Activated CD4-positive, alpha-beta memory T cell treated with anti-CD3 and anti-CD28 coated beads, Interleukin-2, amount 10 ng/mL, durations not matched to agents 7 days and 5 days (primary cell): ENCODE results near the gene ZFAND3. TPM values are rescaled to one million over a fixed set of nuclear protein-coding genes. Genes with fewer than 3 reads are reported as not detected.

ENCODE experiments used
- CTCF ChIA-PET: fragments of 350-600 bp; sonication (Branson Sonifier 250); formaldehyde crosslinking; loops from one replicate; lab custom pipeline; 2021; ENCODE audit warnings: antibody characterized with exemption, inconsistent platforms; lab: Charles Lee
- POLR2A ChIA-PET: fragments of 350-600 bp; sonication (Branson Sonifier 250); formaldehyde crosslinking; loops from one replicate; lab custom pipeline; 2021; ENCODE audit warnings: antibody characterized with exemption; lab: Charles Lee
- DNase-seq: peaks from one replicate; pipeline ENCODE4 v3.0.0-alpha.2; 2020
- H3K27ac Mint-ChIP-seq: one replicate; pipeline ENCODE4 v1.8.0; 2021; ENCODE audit warnings: mild to moderate bottlenecking, mixed read lengths
- H3K27me3 Mint-ChIP-seq: one replicate; pipeline ENCODE4 v1.8.0; 2021; ENCODE audit warnings: mixed read lengths
- H3K36me3 Mint-ChIP-seq: one replicate; pipeline ENCODE4 v1.8.0; 2021; ENCODE audit warnings: low read depth, mixed read lengths
- H3K4me1 Mint-ChIP-seq: one replicate; pipeline ENCODE4 v1.8.0; 2021; ENCODE audit warnings: mixed read lengths
- H3K4me3 Mint-ChIP-seq: one replicate; pipeline ENCODE4 v1.8.0; 2021; ENCODE audit warnings: mild to moderate bottlenecking, mixed read lengths
- H3K9me3 Mint-ChIP-seq: one replicate; pipeline ENCODE4 v1.8.0; 2021; ENCODE audit warnings: mixed read lengths
- total RNA-seq, 2 experiments: library from RNA; stranded (reverse); gene quantifications; one replicate each; pipeline ENCODE4 v1.2.3, GENCODE V29; 2021

Gene ZFAND3
- total RNA-seq, 2 experiments from 2014 or later, result 35.2 to 38.2 TPM

- Mint-ChIP-seq H3K9me3 (no peaks in the 10 kb centered on the region), H3K4me1 (no peaks in the 10 kb centered on the region), H3K27me3 (no peaks in the 10 kb centered on the region), H3K36me3 (peaks cover 19% of the 10 kb centered on the region), H3K27ac (no peak overlapping the region), H3K4me3 (no peak overlapping the region)
- CTCF ChIA-PET, result no interaction called here
- POLR2A ChIA-PET, result no interaction called here
- no peak for DNase-seq
Measured at GRCh38 chr6:38085031-38085430, 265.5 kb downstream of the ZFAND3 start.

GRCh38 chr6:38086346-38086745 lies 266.8 kb downstream of the ZFAND3 start:
- H3K27ac Mint-ChIP-seq, result no peak overlapping the region
- no peak for DNase-seq
- peaks cover 19% of the 10 kb centered on the region for H3K36me3 Mint-ChIP-seq
- H3K4me1 Mint-ChIP-seq, result no peaks in the 10 kb centered on the region
- no peaks in the 10 kb centered on the region for H3K27me3 Mint-ChIP-seq
- POLR2A ChIA-PET, result no interaction called here
- H3K9me3 Mint-ChIP-seq, result no peaks in the 10 kb centered on the region
- no peak overlapping the region for H3K4me3 Mint-ChIP-seq
- CTCF ChIA-PET, result no interaction called here

- Mint-ChIP-seq H3K27me3 (no peaks in the 10 kb centered on the region), H3K36me3 (peaks cover 19% of the 10 kb centered on the region), H3K4me3 (no peak overlapping the region), H3K9me3 (no peaks in the 10 kb centered on the region), H3K27ac (no peak overlapping the region), H3K4me1 (no peaks in the 10 kb centered on the region)
- POLR2A ChIA-PET, result no interaction called here
- CTCF ChIA-PET, result no interaction called here
- DNase-seq, result no peak
Measured at GRCh38 chr6:38088010-38088409, 268.5 kb downstream of the ZFAND3 start.

GRCh38 chr6:38088829-38089228 lies 269.3 kb downstream of the ZFAND3 start:
- no peak for DNase-seq
- CTCF ChIA-PET, result no interaction called here
- Mint-ChIP-seq H3K27me3 (no peaks in the 10 kb centered on the region), H3K36me3 (peaks cover 19% of the 10 kb centered on the region), H3K4me3 (no peak overlapping the region), H3K9me3 (no peaks in the 10 kb centered on the region), H3K4me1 (no peaks in the 10 kb centered on the region), H3K27ac (no peak overlapping the region)
- POLR2A ChIA-PET, result interaction anchor here (1.5 kb wide), 1 partner anchor 10 kb away, joined by 3 read pairs; no protein-coding TSS in a partner anchor

GRCh38 chr6:38091613-38092012 lies 272.1 kb downstream of the ZFAND3 start:
- Mint-ChIP-seq H3K9me3 (no peaks in the 10 kb centered on the region), H3K4me3 (no peak overlapping the region), H3K27ac (no peak overlapping the region), H3K36me3 (peaks cover 4% of the 10 kb centered on the region), H3K4me1 (no peaks in the 10 kb centered on the region), H3K27me3 (no peaks in the 10 kb centered on the region)
- ChIA-PET POLR2A (no interaction called here), CTCF (no interaction called here)
- no peak for DNase-seq

- Mint-ChIP-seq H3K27me3 (no peaks in the 10 kb centered on the region), H3K4me3 (no peak overlapping the region), H3K27ac (no peak overlapping the region), H3K36me3 (no peaks in the 10 kb centered on the region), H3K9me3 (no peaks in the 10 kb centered on the region), H3K4me1 (no peaks in the 10 kb centered on the region)
- no peak for DNase-seq
- ChIA-PET POLR2A (no interaction called here), CTCF (no interaction called here)
Measured at GRCh38 chr6:38092465-38092864, 272.9 kb downstream of the ZFAND3 start.

- DNase-seq, result no peak
- CTCF ChIA-PET, result no interaction called here
- Mint-ChIP-seq H3K4me3 (no peak overlapping the region), H3K9me3 (no peaks in the 10 kb centered on the region), H3K27me3 (no peaks in the 10 kb centered on the region), H3K27ac (no peak overlapping the region), H3K36me3 (no peaks in the 10 kb centered on the region), H3K4me1 (no peaks in the 10 kb centered on the region)
- POLR2A ChIA-PET, result no interaction called here
Measured at GRCh38 chr6:38092964-38093363, 273.4 kb downstream of the ZFAND3 start.

GRCh38 chr6:38095054-38095453 lies 275.5 kb downstream of the ZFAND3 start:
- Mint-ChIP-seq H3K9me3 (no peaks in the 10 kb centered on the region), H3K27ac (no peak overlapping the region)
- CTCF ChIA-PET, result no interaction called here

GRCh38 chr6:38099221-38099620 lies 279.7 kb downstream of the ZFAND3 start:
- POLR2A ChIA-PET, result interaction anchor here (1.1 kb wide), 1 partner anchor 10 kb away, joined by 3 read pairs; no protein-coding TSS in a partner anchor
- Mint-ChIP-seq H3K27ac (no peak overlapping the region), H3K36me3 (peaks cover 5% of the 10 kb centered on the region), H3K27me3 (no peaks in the 10 kb centered on the region), H3K4me3 (no peak overlapping the region), H3K4me1 (peaks cover 4% of the 10 kb centered on the region), H3K9me3 (no peaks in the 10 kb centered on the region)
- CTCF ChIA-PET, result no interaction called here
- DNase-seq, result no peak

More at GRCh38 chr6:38095054-38095453, 275.5 kb downstream of the ZFAND3 start:
- Mint-ChIP-seq H3K4me3 (no peak overlapping the region), H3K4me1 (peaks cover 2% of the 10 kb centered on the region), H3K27me3 (no peaks in the 10 kb centered on the region), H3K36me3 (no peaks in the 10 kb centered on the region)
- POLR2A ChIA-PET, result no interaction called here
- DNase-seq, result no peak

- Mint-ChIP-seq H3K36me3 (peaks cover 5% of the 10 kb centered on the region), H3K27ac (no peak overlapping the region), H3K9me3 (no peaks in the 10 kb centered on the region), H3K4me1 (peaks cover 4% of the 10 kb centered on the region), H3K4me3 (no peak overlapping the region), H3K27me3 (no peaks in the 10 kb centered on the region)
- CTCF ChIA-PET, result interaction anchor here (1.0 kb wide), 1 partner anchor 127 kb away, joined by 3 read pairs; no protein-coding TSS in a partner anchor
- no peak for DNase-seq
- POLR2A ChIA-PET, result no interaction called here
Measured at GRCh38 chr6:38100380-38100779, 280.9 kb downstream of the ZFAND3 start.

GRCh38 chr6:38103921-38104320 lies 284.4 kb downstream of the ZFAND3 start:
- no peak for DNase-seq
- ChIA-PET POLR2A (no interaction called here), CTCF (interaction anchor here (0.6 kb wide), 1 partner anchor 13 kb away, joined by 4 read pairs; no protein-coding TSS in a partner anchor)
- Mint-ChIP-seq H3K27me3 (no peaks in the 10 kb centered on the region), H3K4me1 (peaks cover 12% of the 10 kb centered on the region), H3K4me3 (no peak overlapping the region), H3K9me3 (no peaks in the 10 kb centered on the region), H3K27ac (no peak overlapping the region), H3K36me3 (peaks cover 5% of the 10 kb centered on the region)

GRCh38 chr6:38105066-38105465 lies 285.5 kb downstream of the ZFAND3 start:
- ChIA-PET CTCF (no interaction called here), POLR2A (no interaction called here)
- Mint-ChIP-seq H3K36me3 (peaks cover 5% of the 10 kb centered on the region), H3K27ac (no peak overlapping the region), H3K4me3 (no peak overlapping the region), H3K27me3 (no peaks in the 10 kb centered on the region), H3K4me1 (peaks cover 10% of the 10 kb centered on the region), H3K9me3 (no peaks in the 10 kb centered on the region)
- DNase-seq, result no peak

- Mint-ChIP-seq H3K27ac (no peak overlapping the region), H3K36me3 (peaks cover 1% of the 10 kb centered on the region), H3K9me3 (no peaks in the 10 kb centered on the region), H3K4me3 (no peak overlapping the region), H3K27me3 (no peaks in the 10 kb centered on the region), H3K4me1 (peaks cover 8% of the 10 kb centered on the region)
- no peak for DNase-seq
- POLR2A ChIA-PET, result no interaction called here
- CTCF ChIA-PET, result no interaction called here
Measured at GRCh38 chr6:38107073-38107472, 287.5 kb downstream of the ZFAND3 start.

- CTCF ChIA-PET, result no interaction called here
- POLR2A ChIA-PET, result no interaction called here
Measured at GRCh38 chr6:38110481-38110971, 291.0 kb downstream of the ZFAND3 start.

More at GRCh38 chr6:38110481-38110971, 291.0 kb downstream of the ZFAND3 start:
- Mint-ChIP-seq H3K4me1 (peaks cover 8% of the 10 kb centered on the region), H3K36me3 (no peaks in the 10 kb centered on the region), H3K4me3 (no peak overlapping the region), H3K27ac (no peak overlapping the region), H3K27me3 (no peaks in the 10 kb centered on the region), H3K9me3 (no peaks in the 10 kb centered on the region)
- DNase-seq, result no peak
